ENCODE results near the gene MRPL38. TPM values are rescaled to one million over a fixed set of nuclear protein-coding genes. Genes with fewer than 3 reads are reported as not detected.

The MRPL38 gene
- total and polyA plus RNA-seq, 2 donors, result 30.5 to 78.6 TPM

DNA sequence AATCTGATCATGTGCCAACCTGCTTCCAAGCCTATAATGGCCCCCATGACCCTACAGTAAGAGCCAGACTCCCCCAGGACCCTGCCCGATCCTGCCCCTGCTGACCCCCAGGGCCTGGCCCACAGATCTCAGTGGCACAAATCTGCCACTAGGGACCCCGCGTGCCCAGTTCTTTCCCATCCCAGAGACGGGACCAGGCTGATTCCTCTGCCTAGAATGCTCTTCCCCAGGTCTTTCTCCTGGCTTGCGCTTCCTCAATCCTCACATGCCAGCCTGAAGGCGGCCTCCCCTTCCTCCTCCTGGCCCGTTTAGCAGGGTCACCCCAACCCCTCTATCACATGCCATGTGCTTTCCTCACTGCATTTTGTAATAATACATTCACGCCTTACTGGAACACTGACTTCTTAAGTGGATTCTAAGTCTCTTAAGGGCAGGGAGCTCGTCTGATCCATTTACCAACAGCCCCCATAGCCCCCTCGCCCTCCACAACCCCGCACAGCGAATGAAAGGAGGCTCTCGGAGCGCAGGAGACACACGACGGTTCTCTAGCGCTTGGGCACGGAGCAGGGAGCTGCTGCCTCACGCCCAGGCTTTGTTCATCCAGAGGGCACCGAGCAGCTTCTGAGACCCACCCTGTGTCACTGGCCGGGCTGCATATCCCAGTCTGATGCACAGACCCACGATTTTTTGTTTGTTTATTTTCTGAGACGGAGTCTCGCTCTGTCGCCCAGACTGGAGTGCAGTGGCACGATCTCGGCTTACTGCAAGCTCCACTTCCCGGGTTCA lies 9.1 kb downstream of the MRPL38 start:
- Histone ChIP-seq H3K27ac (ENCODE audit: low read depth in 1 of 2, low read length in 1 of 2) (no peak overlapping the region), H3K9me3 (ENCODE audit: control insufficient read depth in 2 of 2, insufficient read depth in 1 of 2, low read length in 1 of 2) (no peaks in the 10 kb centered on the region), H3K27me3 (ENCODE audit: control insufficient read depth in 2 of 2, insufficient read depth in 1 of 2, low read length in 1 of 2) (no peaks in the 10 kb centered on the region), H3K36me3 (ENCODE audit: control insufficient read depth in 2 of 2, insufficient read depth in 2 of 2, low read length in 1 of 2) (peaks cover 43 to 45% of the 10 kb centered on the region in 2 donors), H3K4me3 (ENCODE audit: low read length in 2 of 2) (peak overlapping the region; percentile 65 to 88), H3K4me1 (ENCODE audit: control insufficient read depth in 2 of 2, insufficient read depth in 2 of 2, low read length in 2 of 2) (peaks cover 9 to 19% of the 10 kb centered on the region in 2 donors)
- DNase-seq (ENCODE audit: low read depth in 6 of 9, low spot score in 9 of 9), result peak in 1 of 9 donors; percentile 48
- WGBS, result 45% methylated on average over 28 of the region's 28 CpGs

- H3K4me1 ChIP-seq (ENCODE audit: control insufficient read depth in 2 of 2, insufficient read depth in 2 of 2, low read length in 2 of 2), result peaks cover 9 to 19% of the 10 kb centered on the region in 2 donors
Observed at GRCh38 chr17:75894049-75894733, 10.5 kb downstream of the MRPL38 start.

GRCh38 chr17:75893305-75894048 lies 11.2 kb downstream of the MRPL38 start:
- Histone ChIP-seq H3K4me3 (ENCODE audit: low read length in 2 of 2) (no peak overlapping the region), H3K9me3 (ENCODE audit: control insufficient read depth in 2 of 2, insufficient read depth in 1 of 2, low read length in 1 of 2) (no peaks in the 10 kb centered on the region), H3K27ac (ENCODE audit: low read depth in 1 of 2, low read length in 1 of 2) (no peak overlapping the region), H3K27me3 (ENCODE audit: control insufficient read depth in 2 of 2, insufficient read depth in 1 of 2, low read length in 1 of 2) (no peaks in the 10 kb centered on the region), H3K36me3 (ENCODE audit: control insufficient read depth in 2 of 2, insufficient read depth in 2 of 2, low read length in 1 of 2) (peaks cover 24 to 37% of the 10 kb centered on the region in 2 donors), H3K4me1 (ENCODE audit: control insufficient read depth in 2 of 2, insufficient read depth in 2 of 2, low read length in 2 of 2) (peaks cover 9 to 19% of the 10 kb centered on the region in 2 donors)
- WGBS, result 98% methylated on average over 18 of the region's 18 CpGs
- no peak for DNase-seq (ENCODE audit: low read depth in 6 of 9, low spot score in 9 of 9)

More at GRCh38 chr17:75894049-75894733, 10.5 kb downstream of the MRPL38 start:
- no peak overlapping the region for H3K27ac ChIP-seq (ENCODE audit: low read depth in 1 of 2, low read length in 1 of 2)
- H3K4me3 ChIP-seq (ENCODE audit: low read length in 2 of 2), result no peak overlapping the region
- H3K27me3 ChIP-seq (ENCODE audit: control insufficient read depth in 2 of 2, insufficient read depth in 1 of 2, low read length in 1 of 2), result no peaks in the 10 kb centered on the region
- no peaks in the 10 kb centered on the region for H3K9me3 ChIP-seq (ENCODE audit: control insufficient read depth in 2 of 2, insufficient read depth in 1 of 2, low read length in 1 of 2)
- no peak for DNase-seq (ENCODE audit: low read depth in 6 of 9, low spot score in 9 of 9)
- WGBS, result 95% methylated on average over 22 of the region's 22 CpGs
- H3K36me3 ChIP-seq (ENCODE audit: control insufficient read depth in 2 of 2, insufficient read depth in 2 of 2, low read length in 1 of 2), result peaks cover 31 to 42% of the 10 kb centered on the region in 2 donors

GRCh38 chr17:75892556-75893224 lies 12.0 kb downstream of the MRPL38 start:
- Histone ChIP-seq H3K4me1 (ENCODE audit: control insufficient read depth in 2 of 2, insufficient read depth in 2 of 2, low read length in 2 of 2) (peaks cover 9 to 19% of the 10 kb centered on the region in 2 donors), H3K4me3 (ENCODE audit: low read length in 2 of 2) (no peak overlapping the region), H3K9me3 (ENCODE audit: control insufficient read depth in 2 of 2, insufficient read depth in 1 of 2, low read length in 1 of 2) (no peaks in the 10 kb centered on the region), H3K27me3 (ENCODE audit: control insufficient read depth in 2 of 2, insufficient read depth in 1 of 2, low read length in 1 of 2) (no peaks in the 10 kb centered on the region), H3K36me3 (ENCODE audit: control insufficient read depth in 2 of 2, insufficient read depth in 2 of 2, low read length in 1 of 2) (peaks cover 18 to 32% of the 10 kb centered on the region in 2 donors), H3K27ac (ENCODE audit: low read depth in 1 of 2, low read length in 1 of 2) (no peak overlapping the region)
- no peak for DNase-seq (ENCODE audit: low read depth in 6 of 9, low spot score in 9 of 9)
- 93% methylated on average over 16 of the region's 16 CpGs for WGBS

DNA sequence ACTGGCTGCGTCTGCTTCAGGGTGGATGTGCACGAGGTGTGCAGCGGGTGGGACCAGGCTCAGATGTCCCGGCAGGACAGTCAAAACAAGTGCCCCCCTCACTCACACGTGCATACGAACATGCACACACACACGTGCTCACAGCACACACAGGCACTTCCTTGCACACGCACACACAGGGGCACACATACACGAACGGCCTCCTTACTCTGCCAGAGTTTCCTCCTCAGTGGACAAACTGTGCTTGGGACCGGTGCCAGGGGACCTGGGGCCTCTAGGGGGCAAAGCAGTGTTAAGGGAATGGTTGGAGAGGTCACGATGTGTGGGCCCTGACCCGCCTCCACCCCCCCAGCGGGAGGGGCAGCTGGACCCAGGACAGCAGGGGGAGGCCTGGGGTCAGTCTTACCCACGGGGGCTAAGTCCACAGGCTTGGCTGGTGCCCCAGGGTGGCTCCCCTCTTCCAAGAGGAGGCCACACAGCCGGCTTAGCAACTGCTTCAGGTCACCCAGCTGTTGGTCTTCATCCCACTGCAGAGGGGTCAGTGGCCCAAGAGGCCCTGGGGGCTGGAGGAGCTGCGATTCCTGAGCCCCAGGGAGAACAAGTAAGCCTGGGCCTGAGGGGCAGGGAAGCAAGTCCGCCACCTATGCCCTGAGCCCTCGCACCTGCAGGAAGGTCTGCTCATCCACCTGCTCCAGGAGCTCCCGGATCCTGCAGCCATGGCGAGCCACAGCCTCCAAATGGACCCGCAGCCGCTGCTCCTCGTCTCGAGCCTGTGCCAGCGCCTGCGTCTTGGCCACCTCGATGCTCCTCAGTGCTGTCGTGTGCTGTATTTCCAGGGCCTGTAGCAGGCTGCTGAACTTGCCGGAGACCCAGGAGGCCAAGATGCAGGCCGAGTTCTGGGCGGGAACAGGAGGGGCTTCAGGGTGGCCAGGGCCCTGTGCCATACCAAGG lies 12.8 kb downstream of the MRPL38 start:
- H3K27ac ChIP-seq (ENCODE audit: low read depth in 1 of 2, low read length in 1 of 2), result no peak overlapping the region
- H3K4me3 ChIP-seq (ENCODE audit: low read length in 2 of 2), result no peak overlapping the region
- H3K4me1 ChIP-seq (ENCODE audit: control insufficient read depth in 2 of 2, insufficient read depth in 2 of 2, low read length in 2 of 2), result peaks cover 9 to 13% of the 10 kb centered on the region in 2 donors
- WGBS, result 93% methylated on average over 32 of the region's 32 CpGs
- peaks cover 18 to 32% of the 10 kb centered on the region in 2 donors for H3K36me3 ChIP-seq (ENCODE audit: control insufficient read depth in 2 of 2, insufficient read depth in 2 of 2, low read length in 1 of 2)
- H3K27me3 ChIP-seq (ENCODE audit: control insufficient read depth in 2 of 2, insufficient read depth in 1 of 2, low read length in 1 of 2), result no peaks in the 10 kb centered on the region
- no peak for DNase-seq (ENCODE audit: low read depth in 6 of 9, low spot score in 9 of 9)
- H3K9me3 ChIP-seq (ENCODE audit: control insufficient read depth in 2 of 2, insufficient read depth in 1 of 2, low read length in 1 of 2), result no peaks in the 10 kb centered on the region

DNA sequence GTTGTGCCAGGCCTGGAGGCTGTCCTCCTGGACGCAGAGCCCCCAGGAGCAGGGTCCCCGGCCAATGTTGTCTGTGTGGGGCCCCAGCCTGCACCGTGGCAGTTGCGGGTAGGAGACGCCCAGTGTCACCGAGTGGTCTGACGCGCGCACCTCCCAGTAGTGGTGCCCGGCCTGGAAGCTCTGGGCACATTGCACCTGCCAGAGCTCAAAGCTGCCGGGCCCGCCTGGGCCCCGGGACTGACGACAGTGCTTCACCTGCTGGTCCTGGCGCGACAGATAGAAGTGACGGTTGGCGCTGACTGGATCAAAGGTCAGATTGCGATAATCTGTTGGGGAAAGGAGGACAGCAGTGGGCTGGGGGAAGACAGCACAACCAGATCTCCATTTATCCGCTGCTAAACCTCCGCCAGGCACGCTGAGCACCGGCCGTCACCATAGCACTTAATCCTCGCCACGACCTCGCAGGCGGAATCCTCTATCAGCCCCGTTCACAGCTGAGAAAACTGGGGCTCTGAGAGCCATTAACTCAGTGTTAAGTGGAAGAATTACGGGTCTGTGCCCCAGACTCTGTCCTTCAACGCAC lies 13.6 kb downstream of the MRPL38 start:
- no peak overlapping the region for H3K4me3 ChIP-seq (ENCODE audit: low read length in 2 of 2)
- H3K27ac ChIP-seq (ENCODE audit: low read depth in 1 of 2, low read length in 1 of 2), result no peak overlapping the region
- peaks cover 9 to 13% of the 10 kb centered on the region in 2 donors for H3K4me1 ChIP-seq (ENCODE audit: control insufficient read depth in 2 of 2, insufficient read depth in 2 of 2, low read length in 2 of 2)

GRCh38 chr17:75889454-75889853 lies 15.2 kb downstream of the MRPL38 start:
- Histone ChIP-seq H3K27ac (ENCODE audit: low read depth in 1 of 2, low read length in 1 of 2) (no peak overlapping the region), H3K36me3 (ENCODE audit: control insufficient read depth in 2 of 2, insufficient read depth in 2 of 2, low read length in 1 of 2) (peaks cover 18 to 32% of the 10 kb centered on the region in 2 donors), H3K4me1 (ENCODE audit: control insufficient read depth in 2 of 2, insufficient read depth in 2 of 2, low read length in 2 of 2) (no peaks in the 10 kb centered on the region), H3K4me3 (ENCODE audit: low read length in 2 of 2) (no peak overlapping the region), H3K9me3 (ENCODE audit: control insufficient read depth in 2 of 2, insufficient read depth in 1 of 2, low read length in 1 of 2) (no peaks in the 10 kb centered on the region), H3K27me3 (ENCODE audit: control insufficient read depth in 2 of 2, insufficient read depth in 1 of 2, low read length in 1 of 2) (no peaks in the 10 kb centered on the region)
- 89% methylated on average over 6 of the region's 6 CpGs for WGBS
- no peak for DNase-seq (ENCODE audit: low read depth in 6 of 9, low spot score in 9 of 9)

More for the DNA sequence above, 13.6 kb downstream of the MRPL38 start:
- peaks cover 18 to 32% of the 10 kb centered on the region in 2 donors for H3K36me3 ChIP-seq (ENCODE audit: control insufficient read depth in 2 of 2, insufficient read depth in 2 of 2, low read length in 1 of 2)
- 96% methylated on average over 31 of the region's 31 CpGs for WGBS
- DNase-seq (ENCODE audit: low read depth in 6 of 9, low spot score in 9 of 9), result no peak
- H3K9me3 ChIP-seq (ENCODE audit: control insufficient read depth in 2 of 2, insufficient read depth in 1 of 2, low read length in 1 of 2), result no peaks in the 10 kb centered on the region
- H3K27me3 ChIP-seq (ENCODE audit: control insufficient read depth in 2 of 2, insufficient read depth in 1 of 2, low read length in 1 of 2), result no peaks in the 10 kb centered on the region

DNA sequence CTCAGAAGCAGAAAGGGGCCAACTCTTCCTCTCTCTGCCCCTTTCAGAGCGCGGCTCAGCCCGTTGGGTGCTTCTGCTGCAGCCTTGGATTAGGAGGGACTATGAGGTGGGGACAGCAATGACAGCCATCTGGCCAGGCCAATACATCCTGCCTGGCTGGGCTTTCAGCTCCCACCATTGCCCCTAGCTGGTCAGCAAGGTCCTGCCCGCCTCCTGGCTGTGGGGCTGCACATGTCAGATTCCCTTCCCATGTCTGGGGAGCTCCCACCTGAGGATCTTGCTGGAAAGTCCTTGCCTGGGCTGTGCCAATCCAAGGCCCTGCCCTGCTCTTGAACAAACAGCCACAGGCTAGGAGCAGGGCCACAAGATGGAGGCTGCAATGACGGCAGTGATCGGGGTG lies 16.2 kb downstream of the MRPL38 start:
- no peak overlapping the region for H3K4me3 ChIP-seq (ENCODE audit: low read length in 2 of 2)
- no peak for DNase-seq (ENCODE audit: low read depth in 6 of 9, low spot score in 9 of 9)
- 88% methylated on average over 6 of the region's 6 CpGs for WGBS
- H3K27me3 ChIP-seq (ENCODE audit: control insufficient read depth in 2 of 2, insufficient read depth in 1 of 2, low read length in 1 of 2), result no peaks in the 10 kb centered on the region
- no peak overlapping the region for H3K27ac ChIP-seq (ENCODE audit: low read depth in 1 of 2, low read length in 1 of 2)
- no peaks in the 10 kb centered on the region for H3K4me1 ChIP-seq (ENCODE audit: control insufficient read depth in 2 of 2, insufficient read depth in 2 of 2, low read length in 2 of 2)
- peaks cover 18 to 32% of the 10 kb centered on the region in 2 donors for H3K36me3 ChIP-seq (ENCODE audit: control insufficient read depth in 2 of 2, insufficient read depth in 2 of 2, low read length in 1 of 2)
- no peaks in the 10 kb centered on the region for H3K9me3 ChIP-seq (ENCODE audit: control insufficient read depth in 2 of 2, insufficient read depth in 1 of 2, low read length in 1 of 2)
